HFFc6 (cell line): ENCODE results near the gene DDX28. TPM values are rescaled to one million over a fixed set of nuclear protein-coding genes. Genes with fewer than 3 reads are reported as not detected.
A peak's percentile ranks its signal among the peaks of the same experiment; 100 is the strongest.

Experiments used
- DNase-seq: peaks from one replicate; pipeline ENCODE4 v3.0.0-alpha.2; 2018
- H3K27ac Mint-ChIP-seq: 2 replicates; pipeline ENCODE4 v1.8.0; 2020; ENCODE audit warnings: mild to moderate bottlenecking, mixed read lengths
- H3K27me3 Mint-ChIP-seq: 2 replicates; pipeline ENCODE4 v1.8.0; 2021; ENCODE audit warnings: mild to moderate bottlenecking, moderate library complexity, mixed read lengths; ENCODE audit not compliant: insufficient read depth
- H3K36me3 Mint-ChIP-seq: 2 replicates; pipeline ENCODE4 v1.8.0; 2021; ENCODE audit warnings: low read depth, mixed read lengths
- H3K4me1 Mint-ChIP-seq: 2 replicates; pipeline ENCODE4 v1.8.0; 2020; ENCODE audit warnings: low read depth, mixed read lengths
- H3K4me3 Mint-ChIP-seq: 2 replicates; pipeline ENCODE4 v1.8.0; 2020; ENCODE audit warnings: mild to moderate bottlenecking, moderate library complexity, mixed read lengths
- H3K9me3 Mint-ChIP-seq: 2 replicates; pipeline ENCODE4 v1.8.0; 2020; ENCODE audit warnings: mild to moderate bottlenecking, mixed read lengths
- total RNA-seq, 6 experiments: library from RNA; stranded (reverse); fragmentation: NEBNext Ultra II Directional; extraction: Animal tissue kit (Norgen Biotek cat#: 25700); gene quantifications; 2 replicates in 1 of 6; 3 replicates in 5 of 6; pipeline ENCODE4 v1.2.3, GENCODE V29; 2021
- TF ChIP-seq, protein P1 (sequence below): fragments of 200-600 bp; sonication (generic); IDR thresholded peaks from 2 replicates; pipeline ENCODE4 v1.5.0; 2021; ENCODE audit warnings: antibody characterized with exemption, mild to moderate bottlenecking

Gene DDX28
- total RNA-seq, 6 experiments from 2014 or later: 7.2 to 8.5 (median 8.2) TPM

DNA sequence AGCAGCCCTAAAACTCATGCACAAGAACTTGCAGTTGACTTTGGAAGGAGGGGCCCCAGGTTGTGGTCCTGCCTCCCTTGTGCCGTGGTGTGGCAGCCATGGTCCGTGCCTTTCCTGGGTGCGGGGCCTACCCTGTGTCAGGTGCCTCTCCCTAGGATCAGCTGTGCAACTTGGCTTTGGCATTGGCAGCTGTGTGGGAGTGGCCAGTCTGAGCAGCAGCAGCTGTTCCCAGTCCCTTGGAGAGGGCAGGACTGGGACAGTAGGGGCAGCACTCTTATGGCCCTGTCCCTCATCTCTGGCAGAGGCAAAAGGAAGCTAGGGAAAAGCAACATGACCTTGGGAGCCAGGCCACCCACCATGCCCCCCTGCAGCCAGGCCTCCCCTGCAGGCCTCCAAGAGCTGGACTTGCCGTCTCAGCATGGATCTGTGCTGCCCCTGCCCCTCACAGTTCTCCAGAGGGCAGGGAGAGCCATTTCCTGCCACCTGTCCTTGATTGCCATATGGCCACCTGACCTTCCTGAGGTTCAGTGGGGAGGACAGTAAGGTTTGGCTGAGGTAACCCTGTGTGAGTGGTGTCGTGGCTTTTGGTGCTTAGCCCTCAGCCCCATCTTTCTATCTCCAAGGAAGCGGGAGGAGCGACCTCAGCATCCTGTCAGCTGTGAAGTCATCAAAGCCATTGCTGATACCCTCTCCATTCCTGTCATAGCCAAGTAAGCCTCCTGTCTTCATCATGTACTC, 46.6 kb upstream of the DDX28 start:
- TF ChIP-seq, protein P1, sequence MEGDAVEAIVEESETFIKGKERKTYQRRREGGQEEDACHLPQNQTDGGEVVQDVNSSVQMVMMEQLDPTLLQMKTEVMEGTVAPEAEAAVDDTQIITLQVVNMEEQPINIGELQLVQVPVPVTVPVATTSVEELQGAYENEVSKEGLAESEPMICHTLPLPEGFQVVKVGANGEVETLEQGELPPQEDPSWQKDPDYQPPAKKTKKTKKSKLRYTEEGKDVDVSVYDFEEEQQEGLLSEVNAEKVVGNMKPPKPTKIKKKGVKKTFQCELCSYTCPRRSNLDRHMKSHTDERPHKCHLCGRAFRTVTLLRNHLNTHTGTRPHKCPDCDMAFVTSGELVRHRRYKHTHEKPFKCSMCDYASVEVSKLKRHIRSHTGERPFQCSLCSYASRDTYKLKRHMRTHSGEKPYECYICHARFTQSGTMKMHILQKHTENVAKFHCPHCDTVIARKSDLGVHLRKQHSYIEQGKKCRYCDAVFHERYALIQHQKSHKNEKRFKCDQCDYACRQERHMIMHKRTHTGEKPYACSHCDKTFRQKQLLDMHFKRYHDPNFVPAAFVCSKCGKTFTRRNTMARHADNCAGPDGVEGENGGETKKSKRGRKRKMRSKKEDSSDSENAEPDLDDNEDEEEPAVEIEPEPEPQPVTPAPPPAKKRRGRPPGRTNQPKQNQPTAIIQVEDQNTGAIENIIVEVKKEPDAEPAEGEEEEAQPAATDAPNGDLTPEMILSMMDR: no peak
- Mint-ChIP-seq H3K4me1 (peaks cover 32% of the 10 kb centered on the region), H3K27me3 (no peaks in the 10 kb centered on the region), H3K27ac (no peak overlapping the region), H3K4me3 (no peak overlapping the region), H3K9me3 (no peaks in the 10 kb centered on the region), H3K36me3 (peaks cover 19% of the 10 kb centered on the region)
- DNase-seq: no peak

DNA sequence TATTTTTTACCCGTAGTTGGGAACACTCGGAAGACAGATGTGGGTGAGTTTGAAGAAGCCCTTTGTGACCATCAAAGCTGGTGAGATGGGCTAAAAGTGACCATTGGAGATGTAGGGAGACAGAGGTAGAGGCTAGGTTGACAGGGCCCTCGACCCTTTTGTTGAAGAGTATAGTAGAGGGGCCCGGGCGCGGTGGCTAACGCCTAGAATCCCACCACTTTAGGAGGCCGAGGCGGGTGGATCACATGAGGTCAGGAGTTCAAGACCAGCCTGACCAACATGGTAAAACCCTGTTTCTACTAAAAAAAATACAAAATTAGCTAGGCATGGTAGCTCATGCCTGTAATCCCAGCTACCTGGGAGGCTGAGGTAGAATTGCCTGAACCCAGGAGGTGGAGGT, 45.9 kb upstream of the DDX28 start:
- no peak overlapping the region for H3K4me3 Mint-ChIP-seq
- no peak overlapping the region for H3K27ac Mint-ChIP-seq
- DNase-seq: no peak
- H3K27me3 Mint-ChIP-seq: no peaks in the 10 kb centered on the region
- peaks cover 40% of the 10 kb centered on the region for H3K4me1 Mint-ChIP-seq
- no peaks in the 10 kb centered on the region for H3K9me3 Mint-ChIP-seq
- TF ChIP-seq, protein P1: no peak
- H3K36me3 Mint-ChIP-seq: peaks cover 16% of the 10 kb centered on the region

DNA sequence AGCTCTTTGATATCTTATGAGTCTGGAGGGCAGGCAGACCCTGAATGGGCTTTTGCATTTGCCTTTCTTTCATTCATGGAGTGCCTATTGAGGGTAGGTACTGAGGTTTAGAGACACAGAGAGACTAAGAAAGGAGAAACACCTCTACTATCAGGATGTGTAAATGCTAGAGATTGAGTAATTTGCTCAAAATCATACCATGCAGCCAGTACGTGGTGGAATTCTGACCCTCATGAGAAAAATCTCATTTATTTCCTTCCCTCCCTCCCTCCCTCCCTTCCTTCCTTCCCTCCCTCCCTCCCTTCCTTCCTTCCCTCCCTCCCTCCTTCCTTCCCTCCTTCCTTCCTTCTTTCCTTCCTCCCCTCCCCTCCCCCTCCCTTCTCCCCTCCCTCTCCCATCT, 43.7 kb upstream of the DDX28 start:
- Mint-ChIP-seq H3K36me3 (peaks cover 8% of the 10 kb centered on the region), H3K4me1 (peaks cover 31% of the 10 kb centered on the region), H3K27me3 (no peaks in the 10 kb centered on the region), H3K27ac (no peak overlapping the region), H3K9me3 (no peaks in the 10 kb centered on the region), H3K4me3 (no peak overlapping the region)
- no peak for DNase-seq
- TF ChIP-seq, protein P1: no peak

GRCh38 chr16:68065716-68066305, 42.8 kb upstream of the DDX28 start:
- TF ChIP-seq, protein P1: no peak; the same call in 1 of the 2 replicates
- Mint-ChIP-seq H3K9me3 (no peaks in the 10 kb centered on the region), H3K4me1 (peaks cover 28% of the 10 kb centered on the region), H3K4me3 (peak overlapping the region; percentile 55), H3K27me3 (no peaks in the 10 kb centered on the region), H3K36me3 (peaks cover 8% of the 10 kb centered on the region), H3K27ac (peak overlapping the region; percentile 64)
- DNase-seq: peak; percentile 75

DNA sequence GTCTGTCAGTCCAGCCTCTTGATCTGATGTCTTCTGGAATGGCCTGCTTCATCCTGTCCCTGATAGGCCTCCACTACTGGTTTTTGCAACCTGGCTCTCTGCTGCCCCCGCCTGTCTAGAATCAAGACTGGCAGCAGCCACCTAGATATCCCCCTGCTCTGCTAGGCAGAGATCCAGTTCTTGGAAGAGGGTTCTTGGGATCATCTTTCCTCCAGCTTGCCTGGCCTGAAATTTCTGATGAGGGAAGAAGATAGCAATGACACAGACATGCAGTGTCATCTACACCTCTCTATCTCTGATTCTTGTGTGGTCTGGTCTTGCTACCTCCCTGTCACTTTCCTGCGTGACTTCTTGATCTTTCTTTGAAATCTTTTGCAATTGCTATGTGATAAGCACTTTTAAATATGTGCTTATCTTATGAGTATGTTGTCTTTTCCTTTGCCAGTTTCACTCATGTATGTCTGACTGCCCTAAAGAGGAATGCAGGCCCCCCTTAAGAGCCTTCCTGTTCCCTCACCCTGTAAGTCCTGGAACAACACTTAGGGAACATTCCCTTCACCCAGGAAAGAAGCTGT, 41.8 kb upstream of the DDX28 start:
- Mint-ChIP-seq H3K36me3 (peaks cover 8% of the 10 kb centered on the region; the same call in 1 of the 2 replicates), H3K4me1 (peaks cover 28% of the 10 kb centered on the region), H3K4me3 (no peak overlapping the region; the same call in 1 of the 2 replicates), H3K27ac (peak overlapping the region; percentile 64), H3K27me3 (no peaks in the 10 kb centered on the region), H3K9me3 (no peaks in the 10 kb centered on the region)
- TF ChIP-seq, protein P1: peak; percentile 87
- DNase-seq: peak; percentile 87
